WTC11 (cell line): ENCODE measurements around the gene MMUT. TPM values are rescaled to one million over a fixed set of nuclear protein-coding genes. Genes with fewer than 3 reads are reported as not detected.

Experiments used
- ATAC-seq: fragments of 200-7000 bp; cut with Tn5 transposase; 2 replicates; pipeline ENCODE4 v1.10.0; 2021; ENCODE audit warnings: mild to moderate bottlenecking, moderate library complexity
- CTCF ChIA-PET: fragments of 300-600 bp; sonication (Branson Sonifier 250); formaldehyde crosslinking; loops from one replicate; lab custom pipeline; 2021; ENCODE audit warnings: antibody characterized with exemption; lab: Charles Lee
- POLR2A ChIA-PET: fragments of 350-600 bp; sonication (Branson Sonifier 250); formaldehyde crosslinking; loops from one replicate; lab custom pipeline; 2021; ENCODE audit warnings: antibody characterized with exemption; lab: Charles Lee
- DNase-seq: peaks from one replicate; pipeline ENCODE4 v3.0.0; 2021; ENCODE audit warnings: low spot score
- H3K27ac Mint-ChIP-seq: 2 replicates; pipeline ENCODE4 v1.8.0; 2021; ENCODE audit warnings: mixed read lengths
- H3K27me3 Mint-ChIP-seq: 2 replicates; pipeline ENCODE4 v1.8.0; 2021; ENCODE audit warnings: low read depth, mild to moderate bottlenecking, moderate library complexity, mixed read lengths
- H3K36me3 Mint-ChIP-seq: 2 replicates; pipeline ENCODE4 v1.8.0; 2021; ENCODE audit warnings: mixed read lengths
- H3K4me1 Mint-ChIP-seq: 2 replicates; pipeline ENCODE4 v1.8.0; 2022; ENCODE audit warnings: mixed read lengths
- H3K4me3 Mint-ChIP-seq: 2 replicates; pipeline ENCODE4 v1.8.0; 2021; ENCODE audit warnings: mild to moderate bottlenecking, moderate library complexity, mixed read lengths
- H3K9me3 Mint-ChIP-seq: 2 replicates; pipeline ENCODE4 v1.8.0; 2021; ENCODE audit warnings: mixed read lengths
- ESRRA ChIP-seq: sonication (generic); formaldehyde crosslinking; IDR thresholded peaks from 2 replicates; pipeline ENCODE4 v1.8.1; 2022; ENCODE audit warnings: mild to moderate bottlenecking, missing genetic modification reagents, borderline replicate concordance
- GABPB1 ChIP-seq: sonication (generic); formaldehyde crosslinking; IDR thresholded peaks from 2 replicates; pipeline ENCODE4 v1.8.1; 2023; ENCODE audit warnings: mild to moderate bottlenecking, missing genetic modification reagents
- JAZF1 ChIP-seq: fragments of 250-450 bp; sonication (Bioruptor Pico); IDR thresholded peaks from 2 replicates; pipeline ENCODE4 v1.9.0; 2021; ENCODE audit warnings: moderate library complexity, mild to moderate bottlenecking, inconsistent platforms
- JUN ChIP-seq: sonication (generic); formaldehyde crosslinking; IDR thresholded peaks from 2 replicates; pipeline ENCODE4 v1.8.0; 2023; ENCODE audit warnings: mild to moderate bottlenecking, missing genetic modification reagents
- NFE2L1 ChIP-seq: sonication (generic); formaldehyde crosslinking; IDR thresholded peaks from 2 replicates; pipeline ENCODE4 v1.8.1; 2023; ENCODE audit warnings: missing genetic modification reagents
- RELA ChIP-seq: sonication (generic); formaldehyde crosslinking; IDR thresholded peaks from 2 replicates; pipeline ENCODE4 v1.8.1; 2022; ENCODE audit warnings: missing genetic modification reagents, mild to moderate bottlenecking, borderline replicate concordance
- RORB ChIP-seq: fragments of 250-450 bp; sonication (Bioruptor Pico); IDR thresholded peaks from 2 replicates; pipeline ENCODE4 v1.9.0; 2021; ENCODE audit warnings: mild to moderate bottlenecking
- SMAD4 ChIP-seq: sonication (generic); formaldehyde crosslinking; IDR thresholded peaks from 2 replicates; pipeline ENCODE4 v1.8.0; 2022; ENCODE audit warnings: mild to moderate bottlenecking, missing genetic modification reagents
- SOX15 ChIP-seq: fragments of 250-450 bp; sonication (Bioruptor Pico); IDR thresholded peaks from 2 replicates; pipeline ENCODE4 v1.9.0; 2021; ENCODE audit warnings: mild to moderate bottlenecking
- TCF7 ChIP-seq: sonication (generic); formaldehyde crosslinking; IDR thresholded peaks from 2 replicates; pipeline ENCODE4 v1.8.0; 2022; ENCODE audit warnings: mild to moderate bottlenecking, low read depth, missing genetic modification reagents, moderate library complexity
- ZNF121 ChIP-seq: sonication (generic); formaldehyde crosslinking; IDR thresholded peaks from 2 replicates; pipeline ENCODE4 v1.8.0; 2023; ENCODE audit warnings: missing genetic modification reagents
- ZNF138 ChIP-seq: sonication (generic); formaldehyde crosslinking; conservative IDR thresholded peaks from 2 replicates; pipeline ENCODE4 v1.8.1; 2022; ENCODE audit warnings: mild to moderate bottlenecking, moderate library complexity, missing genetic modification reagents
- ZNF416 ChIP-seq: fragments of 250-450 bp; sonication (Bioruptor Pico); IDR thresholded peaks from 2 replicates; pipeline ENCODE4 v1.9.0; 2021; ENCODE audit warnings: mild to moderate bottlenecking, inconsistent platforms
- ZNF423 ChIP-seq: fragments of 250-450 bp; sonication (Bioruptor Pico); IDR thresholded peaks from 2 replicates; pipeline ENCODE4 v2.1.2; 2022; ENCODE audit warnings: mild to moderate bottlenecking, moderate library complexity
- ZNF671 ChIP-seq: fragments of 250-450 bp; sonication (Bioruptor Pico); IDR thresholded peaks from 2 replicates; pipeline ENCODE4 v1.8.0; 2021; ENCODE audit warnings: mild to moderate bottlenecking
- total RNA-seq: library from RNA; stranded (reverse); gene quantifications from 3 replicates; pipeline ENCODE4 v1.2.3, GENCODE V29; 2021
- TF ChIP-seq, protein P1 (sequence below): sonication (generic); formaldehyde crosslinking; IDR thresholded peaks from 2 replicates; pipeline ENCODE4 v1.8.1; 2022; ENCODE audit warnings: missing genetic modification reagents, borderline replicate concordance
- TF ChIP-seq, protein P2 (sequence below): sonication (generic); formaldehyde crosslinking; conservative IDR thresholded peaks from 2 replicates; pipeline ENCODE4 v1.8.1; 2023; ENCODE audit warnings: mild to moderate bottlenecking, low read depth, missing genetic modification reagents, moderate library complexity
- TF ChIP-seq, protein P3 (sequence below): sonication (generic); formaldehyde crosslinking; IDR thresholded peaks from 2 replicates; pipeline ENCODE4 v1.8.0; 2022; ENCODE audit warnings: mild to moderate bottlenecking, missing genetic modification reagents
- TF ChIP-seq, protein P4 (sequence below): sonication (generic); formaldehyde crosslinking; IDR thresholded peaks from 2 replicates; pipeline ENCODE4 v1.8.1; 2023; ENCODE audit warnings: mild to moderate bottlenecking, missing genetic modification reagents, moderate library complexity
- TF ChIP-seq, protein P5 (sequence below): sonication (generic); formaldehyde crosslinking; IDR thresholded peaks from 2 replicates; pipeline ENCODE4 v1.8.1; 2022; ENCODE audit warnings: mild to moderate bottlenecking, moderate library complexity, missing genetic modification reagents
- TF ChIP-seq, protein P6 (sequence below): sonication (generic); formaldehyde crosslinking; IDR thresholded peaks from 2 replicates; pipeline ENCODE4 v1.8.0; 2022; ENCODE audit warnings: missing genetic modification reagents
- TF ChIP-seq, protein P7 (sequence below): sonication (generic); formaldehyde crosslinking; IDR thresholded peaks from 2 replicates; pipeline ENCODE4 v1.8.1; 2023; ENCODE audit warnings: mild to moderate bottlenecking, moderate library complexity, missing genetic modification reagents

Gene MMUT
- total RNA-seq, 1 experiment from 2014 or later: 12.5 TPM

DNA sequence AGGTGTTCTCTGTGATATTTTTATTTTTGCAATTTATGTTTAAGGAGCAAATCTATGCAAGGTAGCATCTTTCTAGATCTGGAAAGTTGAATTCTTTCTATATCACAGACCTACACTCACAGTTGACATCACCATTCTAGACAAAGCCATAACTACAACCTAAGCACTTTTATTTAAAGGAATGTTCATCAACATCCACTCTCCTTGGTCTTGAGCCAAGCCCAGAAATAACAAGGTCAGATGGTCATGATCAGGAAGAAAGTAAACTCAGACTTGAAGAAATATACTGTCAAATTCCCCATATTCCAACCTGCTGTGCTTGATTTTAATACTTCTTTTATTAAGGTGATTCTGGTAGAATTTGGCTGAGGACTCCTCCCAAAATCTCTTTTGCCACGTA lies 32.2 kb downstream of the MMUT start:
- CTCF ChIA-PET: no interaction called here
- ATAC-seq: no peak
- Mint-ChIP-seq H3K36me3 (peaks cover 6% of the 10 kb centered on the region), H3K4me3 (no peak overlapping the region), H3K27ac (no peak overlapping the region), H3K27me3 (no peaks in the 10 kb centered on the region), H3K4me1 (no peaks in the 10 kb centered on the region), H3K9me3 (peaks cover 10% of the 10 kb centered on the region)
- TF ChIP-seq, protein P1, sequence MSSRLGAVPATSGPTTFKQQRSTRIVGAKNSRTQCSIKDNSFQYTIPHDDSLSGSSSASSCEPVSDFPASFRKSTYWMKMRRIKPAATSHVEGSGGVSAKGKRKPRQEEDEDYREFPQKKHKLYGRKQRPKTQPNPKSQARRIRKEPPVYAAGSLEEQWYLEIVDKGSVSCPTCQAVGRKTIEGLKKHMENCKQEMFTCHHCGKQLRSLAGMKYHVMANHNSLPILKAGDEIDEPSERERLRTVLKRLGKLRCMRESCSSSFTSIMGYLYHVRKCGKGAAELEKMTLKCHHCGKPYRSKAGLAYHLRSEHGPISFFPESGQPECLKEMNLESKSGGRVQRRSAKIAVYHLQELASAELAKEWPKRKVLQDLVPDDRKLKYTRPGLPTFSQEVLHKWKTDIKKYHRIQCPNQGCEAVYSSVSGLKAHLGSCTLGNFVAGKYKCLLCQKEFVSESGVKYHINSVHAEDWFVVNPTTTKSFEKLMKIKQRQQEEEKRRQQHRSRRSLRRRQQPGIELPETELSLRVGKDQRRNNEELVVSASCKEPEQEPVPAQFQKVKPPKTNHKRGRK: no peak
- TF ChIP-seq RORB (CRISPR knock-in tag) (no peak), GABPB1 (CRISPR knock-in tag) (no peak), RELA (CRISPR knock-in tag) (no peak), ZNF416 (CRISPR knock-in tag) (no peak), SOX15 (CRISPR knock-in tag) (no peak), ESRRA (CRISPR knock-in tag) (no peak), ZNF423 (no peak), SMAD4 (CRISPR knock-in tag) (no peak), NFE2L1 (no peak), ZNF138 (CRISPR knock-in tag) (no peak)
- TF ChIP-seq, protein P2, sequence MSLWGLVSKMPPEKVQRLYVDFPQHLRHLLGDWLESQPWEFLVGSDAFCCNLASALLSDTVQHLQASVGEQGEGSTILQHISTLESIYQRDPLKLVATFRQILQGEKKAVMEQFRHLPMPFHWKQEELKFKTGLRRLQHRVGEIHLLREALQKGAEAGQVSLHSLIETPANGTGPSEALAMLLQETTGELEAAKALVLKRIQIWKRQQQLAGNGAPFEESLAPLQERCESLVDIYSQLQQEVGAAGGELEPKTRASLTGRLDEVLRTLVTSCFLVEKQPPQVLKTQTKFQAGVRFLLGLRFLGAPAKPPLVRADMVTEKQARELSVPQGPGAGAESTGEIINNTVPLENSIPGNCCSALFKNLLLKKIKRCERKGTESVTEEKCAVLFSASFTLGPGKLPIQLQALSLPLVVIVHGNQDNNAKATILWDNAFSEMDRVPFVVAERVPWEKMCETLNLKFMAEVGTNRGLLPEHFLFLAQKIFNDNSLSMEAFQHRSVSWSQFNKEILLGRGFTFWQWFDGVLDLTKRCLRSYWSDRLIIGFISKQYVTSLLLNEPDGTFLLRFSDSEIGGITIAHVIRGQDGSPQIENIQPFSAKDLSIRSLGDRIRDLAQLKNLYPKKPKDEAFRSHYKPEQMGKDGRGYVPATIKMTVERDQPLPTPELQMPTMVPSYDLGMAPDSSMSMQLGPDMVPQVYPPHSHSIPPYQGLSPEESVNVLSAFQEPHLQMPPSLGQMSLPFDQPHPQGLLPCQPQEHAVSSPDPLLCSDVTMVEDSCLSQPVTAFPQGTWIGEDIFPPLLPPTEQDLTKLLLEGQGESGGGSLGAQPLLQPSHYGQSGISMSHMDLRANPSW (CRISPR knock-in tag): no peak
- TF ChIP-seq, protein P3, sequence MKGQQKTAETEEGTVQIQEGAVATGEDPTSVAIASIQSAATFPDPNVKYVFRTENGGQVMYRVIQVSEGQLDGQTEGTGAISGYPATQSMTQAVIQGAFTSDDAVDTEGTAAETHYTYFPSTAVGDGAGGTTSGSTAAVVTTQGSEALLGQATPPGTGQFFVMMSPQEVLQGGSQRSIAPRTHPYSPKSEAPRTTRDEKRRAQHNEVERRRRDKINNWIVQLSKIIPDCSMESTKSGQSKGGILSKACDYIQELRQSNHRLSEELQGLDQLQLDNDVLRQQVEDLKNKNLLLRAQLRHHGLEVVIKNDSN (CRISPR knock-in tag): no peak
- TF ChIP-seq, protein P4, sequence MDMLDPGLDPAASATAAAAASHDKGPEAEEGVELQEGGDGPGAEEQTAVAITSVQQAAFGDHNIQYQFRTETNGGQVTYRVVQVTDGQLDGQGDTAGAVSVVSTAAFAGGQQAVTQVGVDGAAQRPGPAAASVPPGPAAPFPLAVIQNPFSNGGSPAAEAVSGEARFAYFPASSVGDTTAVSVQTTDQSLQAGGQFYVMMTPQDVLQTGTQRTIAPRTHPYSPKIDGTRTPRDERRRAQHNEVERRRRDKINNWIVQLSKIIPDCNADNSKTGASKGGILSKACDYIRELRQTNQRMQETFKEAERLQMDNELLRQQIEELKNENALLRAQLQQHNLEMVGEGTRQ (CRISPR knock-in tag): no peak
- TF ChIP-seq, protein P5, sequence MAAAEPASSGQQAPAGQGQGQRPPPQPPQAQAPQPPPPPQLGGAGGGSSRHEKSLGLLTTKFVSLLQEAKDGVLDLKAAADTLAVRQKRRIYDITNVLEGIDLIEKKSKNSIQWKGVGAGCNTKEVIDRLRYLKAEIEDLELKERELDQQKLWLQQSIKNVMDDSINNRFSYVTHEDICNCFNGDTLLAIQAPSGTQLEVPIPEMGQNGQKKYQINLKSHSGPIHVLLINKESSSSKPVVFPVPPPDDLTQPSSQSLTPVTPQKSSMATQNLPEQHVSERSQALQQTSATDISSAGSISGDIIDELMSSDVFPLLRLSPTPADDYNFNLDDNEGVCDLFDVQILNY (CRISPR knock-in tag): no peak
- DNase-seq: no peak
- POLR2A ChIA-PET: no interaction called here

DNA sequence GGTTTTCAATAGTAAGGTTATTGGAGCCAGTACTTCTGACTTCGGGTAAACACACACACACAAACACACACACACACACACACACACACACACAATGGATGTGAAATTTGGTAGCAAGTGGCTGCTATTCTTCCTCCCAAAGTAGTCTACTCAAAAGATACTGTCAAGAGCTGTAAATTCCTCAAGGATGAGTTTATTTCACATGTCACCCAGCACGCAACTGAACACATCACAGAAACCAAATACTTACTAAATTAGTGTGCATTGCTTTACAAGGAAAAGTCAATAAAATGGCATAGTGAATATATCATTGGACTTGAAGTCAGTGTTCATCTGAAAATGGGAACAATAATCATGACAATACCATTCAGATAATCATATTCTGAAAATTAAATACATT lies 32.9 kb downstream of the MMUT start:
- no peak overlapping the region for H3K4me3 Mint-ChIP-seq
- ATAC-seq: no peak
- TF ChIP-seq, protein P6, sequence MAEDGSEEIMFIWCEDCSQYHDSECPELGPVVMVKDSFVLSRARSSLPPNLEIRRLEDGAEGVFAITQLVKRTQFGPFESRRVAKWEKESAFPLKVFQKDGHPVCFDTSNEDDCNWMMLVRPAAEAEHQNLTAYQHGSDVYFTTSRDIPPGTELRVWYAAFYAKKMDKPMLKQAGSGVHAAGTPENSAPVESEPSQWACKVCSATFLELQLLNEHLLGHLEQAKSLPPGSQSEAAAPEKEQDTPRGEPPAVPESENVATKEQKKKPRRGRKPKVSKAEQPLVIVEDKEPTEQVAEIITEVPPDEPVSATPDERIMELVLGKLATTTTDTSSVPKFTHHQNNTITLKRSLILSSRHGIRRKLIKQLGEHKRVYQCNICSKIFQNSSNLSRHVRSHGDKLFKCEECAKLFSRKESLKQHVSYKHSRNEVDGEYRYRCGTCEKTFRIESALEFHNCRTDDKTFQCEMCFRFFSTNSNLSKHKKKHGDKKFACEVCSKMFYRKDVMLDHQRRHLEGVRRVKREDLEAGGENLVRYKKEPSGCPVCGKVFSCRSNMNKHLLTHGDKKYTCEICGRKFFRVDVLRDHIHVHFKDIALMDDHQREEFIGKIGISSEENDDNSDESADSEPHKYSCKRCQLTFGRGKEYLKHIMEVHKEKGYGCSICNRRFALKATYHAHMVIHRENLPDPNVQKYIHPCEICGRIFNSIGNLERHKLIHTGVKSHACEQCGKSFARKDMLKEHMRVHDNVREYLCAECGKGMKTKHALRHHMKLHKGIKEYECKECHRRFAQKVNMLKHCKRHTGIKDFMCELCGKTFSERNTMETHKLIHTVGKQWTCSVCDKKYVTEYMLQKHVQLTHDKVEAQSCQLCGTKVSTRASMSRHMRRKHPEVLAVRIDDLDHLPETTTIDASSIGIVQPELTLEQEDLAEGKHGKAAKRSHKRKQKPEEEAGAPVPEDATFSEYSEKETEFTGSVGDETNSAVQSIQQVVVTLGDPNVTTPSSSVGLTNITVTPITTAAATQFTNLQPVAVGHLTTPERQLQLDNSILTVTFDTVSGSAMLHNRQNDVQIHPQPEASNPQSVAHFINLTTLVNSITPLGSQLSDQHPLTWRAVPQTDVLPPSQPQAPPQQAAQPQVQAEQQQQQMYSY: no peak
- TF ChIP-seq, protein P2 (CRISPR knock-in tag): no peak
- TF ChIP-seq ZNF671 (CRISPR knock-in tag) (no peak), JUN (no peak), TCF7 (CRISPR knock-in tag) (no peak), ZNF121 (no peak), JAZF1 (CRISPR knock-in tag) (no peak)
- TF ChIP-seq, protein P7, sequence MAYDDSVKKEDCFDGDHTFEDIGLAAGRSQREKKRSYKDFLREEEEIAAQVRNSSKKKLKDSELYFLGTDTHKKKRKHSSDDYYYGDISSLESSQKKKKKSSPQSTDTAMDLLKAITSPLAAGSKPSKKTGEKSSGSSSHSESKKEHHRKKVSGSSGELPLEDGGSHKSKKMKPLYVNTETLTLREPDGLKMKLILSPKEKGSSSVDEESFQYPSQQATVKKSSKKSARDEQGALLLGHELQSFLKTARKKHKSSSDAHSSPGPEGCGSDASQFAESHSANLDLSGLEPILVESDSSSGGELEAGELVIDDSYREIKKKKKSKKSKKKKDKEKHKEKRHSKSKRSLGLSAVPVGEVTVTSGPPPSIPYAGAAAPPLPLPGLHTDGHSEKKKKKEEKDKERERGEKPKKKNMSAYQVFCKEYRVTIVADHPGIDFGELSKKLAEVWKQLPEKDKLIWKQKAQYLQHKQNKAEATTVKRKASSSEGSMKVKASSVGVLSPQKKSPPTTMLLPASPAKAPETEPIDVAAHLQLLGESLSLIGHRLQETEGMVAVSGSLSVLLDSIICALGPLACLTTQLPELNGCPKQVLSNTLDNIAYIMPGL: no peak

More for the DNA sequence above, 32.9 kb downstream of the MMUT start:
- Mint-ChIP-seq H3K4me1 (no peaks in the 10 kb centered on the region), H3K27ac (no peak overlapping the region), H3K27me3 (no peaks in the 10 kb centered on the region), H3K9me3 (peaks cover 10% of the 10 kb centered on the region), H3K36me3 (peaks cover 2% of the 10 kb centered on the region; the same call in 1 of the 2 replicates)
- DNase-seq: no peak
- CTCF ChIA-PET: no interaction called here
- POLR2A ChIA-PET: no interaction called here
